ENCODE measurements around the gene SLIT3. TPM values are rescaled to one million over a fixed set of nuclear protein-coding genes. Genes with fewer than 3 reads are reported as not detected.

SLIT3 gene
- total and polyA plus RNA-seq, 2 donors (not counting 3 experiments of a cell fraction or from before 2014, with no cell fraction given): 0.90 to 1.0 TPM

DNA sequence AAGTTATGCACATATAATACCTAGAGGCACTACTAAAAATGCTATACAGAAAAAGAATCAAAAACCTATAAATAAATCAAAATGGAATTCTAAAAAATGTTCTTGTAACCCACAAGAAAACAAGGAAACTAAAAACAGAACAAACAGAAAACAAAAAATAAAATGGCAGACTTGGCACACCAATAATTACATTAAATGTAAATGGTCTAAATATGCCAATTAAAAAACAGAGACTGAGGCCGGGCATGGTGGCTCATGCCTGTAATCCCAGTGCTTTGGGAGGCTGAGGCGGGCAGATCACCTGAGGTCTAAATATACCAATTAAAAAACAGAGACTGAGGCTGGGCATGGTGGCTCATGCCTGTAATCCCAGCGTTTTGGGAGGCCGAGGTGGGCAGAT lies 142.2 kb downstream of the SLIT3 start:
- dilution Hi-C loops (cut with MboI; ENCODE audit: extremely low pct_ligation_motif_present, low sequenced_read_pairs): no loop called here
- DNase-seq (ENCODE audit: low read depth, low spot score): no peak

DNA sequence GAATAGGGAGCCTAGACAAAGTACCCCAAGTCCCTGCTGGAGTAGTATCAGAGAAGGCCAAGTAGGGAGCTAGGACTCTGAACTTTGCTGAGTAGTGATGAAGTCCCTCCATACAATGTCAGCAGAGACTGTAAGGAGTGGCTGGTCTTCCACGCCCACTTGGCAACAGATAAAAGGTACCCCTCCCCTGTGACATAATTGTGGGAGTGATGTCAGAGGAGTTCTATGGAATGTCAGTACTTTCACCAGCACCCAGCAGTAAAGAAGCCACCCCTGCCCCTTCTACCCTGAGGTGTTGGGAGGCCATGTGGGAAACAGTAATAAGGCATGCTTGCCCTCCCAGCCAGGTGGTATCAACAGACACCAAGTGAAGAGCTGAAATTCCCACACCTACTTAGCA lies 143.9 kb downstream of the SLIT3 start:
- TF ChIP-seq, protein P1, sequence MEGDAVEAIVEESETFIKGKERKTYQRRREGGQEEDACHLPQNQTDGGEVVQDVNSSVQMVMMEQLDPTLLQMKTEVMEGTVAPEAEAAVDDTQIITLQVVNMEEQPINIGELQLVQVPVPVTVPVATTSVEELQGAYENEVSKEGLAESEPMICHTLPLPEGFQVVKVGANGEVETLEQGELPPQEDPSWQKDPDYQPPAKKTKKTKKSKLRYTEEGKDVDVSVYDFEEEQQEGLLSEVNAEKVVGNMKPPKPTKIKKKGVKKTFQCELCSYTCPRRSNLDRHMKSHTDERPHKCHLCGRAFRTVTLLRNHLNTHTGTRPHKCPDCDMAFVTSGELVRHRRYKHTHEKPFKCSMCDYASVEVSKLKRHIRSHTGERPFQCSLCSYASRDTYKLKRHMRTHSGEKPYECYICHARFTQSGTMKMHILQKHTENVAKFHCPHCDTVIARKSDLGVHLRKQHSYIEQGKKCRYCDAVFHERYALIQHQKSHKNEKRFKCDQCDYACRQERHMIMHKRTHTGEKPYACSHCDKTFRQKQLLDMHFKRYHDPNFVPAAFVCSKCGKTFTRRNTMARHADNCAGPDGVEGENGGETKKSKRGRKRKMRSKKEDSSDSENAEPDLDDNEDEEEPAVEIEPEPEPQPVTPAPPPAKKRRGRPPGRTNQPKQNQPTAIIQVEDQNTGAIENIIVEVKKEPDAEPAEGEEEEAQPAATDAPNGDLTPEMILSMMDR (IDR thresholded peaks at IDR 0.05; ENCODE audit: extremely low read depth in 1 of 2, insufficient read depth in 1 of 2, low read depth in 1 of 2, low read length in 2 of 2): no peak
- no peak for TF ChIP-seq EZH2 (IDR thresholded peaks at IDR 0.05; ENCODE audit: borderline replicate concordance, low read depth, low read length, severe bottlenecking)
- no peak for TF ChIP-seq POLR2AphosphoS5 (IDR thresholded peaks at IDR 0.05; ENCODE audit: insufficient read depth, low read depth, low read length)
- TF ChIP-seq MYC (IDR thresholded peaks at IDR 0.05; ENCODE audit: low read depth, low read length): no peak
- no peak for TF ChIP-seq POLR2A (IDR thresholded peaks at IDR 0.05; ENCODE audit: low read depth, low read length)
- TF ChIP-seq, protein P2, sequence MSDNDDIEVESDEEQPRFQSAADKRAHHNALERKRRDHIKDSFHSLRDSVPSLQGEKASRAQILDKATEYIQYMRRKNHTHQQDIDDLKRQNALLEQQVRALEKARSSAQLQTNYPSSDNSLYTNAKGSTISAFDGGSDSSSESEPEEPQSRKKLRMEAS (IDR thresholded peaks at IDR 0.05; ENCODE audit: insufficient read depth, insufficient read length): no peak
- no peak for TF ChIP-seq JUN (IDR thresholded peaks at IDR 0.05; ENCODE audit: borderline replicate concordance, insufficient read depth, insufficient read length, low read depth)
- no peak for TF ChIP-seq GATA2 (IDR thresholded peaks at IDR 0.05; ENCODE audit: insufficient read depth, insufficient read length, low read depth, low read length)
- no peak for TF ChIP-seq FOS (IDR thresholded peaks at IDR 0.05; ENCODE audit: borderline replicate concordance, insufficient read depth, low read length)
- Histone ChIP-seq H3K36me3 (ENCODE audit: control insufficient read depth in 2 of 2, extremely low read depth in 1 of 2, insufficient read depth in 2 of 2, low read length in 2 of 2) (no peaks in the 10 kb centered on the region), H3K9me3 (replicated peaks; ENCODE audit: control insufficient read depth, insufficient read depth, low read length) (no peaks in the 10 kb centered on the region), H3K9me1 (replicated peaks; ENCODE audit: control insufficient read depth, extremely low read depth, insufficient read depth, low read length) (no peaks in the 10 kb centered on the region), H4K20me1 (replicated peaks; ENCODE audit: control insufficient read depth, extremely low read depth, insufficient read depth, low read length) (no peaks in the 10 kb centered on the region), H3K4me1 (ENCODE audit: control insufficient read depth, extremely low read depth, insufficient read depth, low read length) (peaks cover 15% of the 10 kb centered on the region), H3K27ac (ENCODE audit: insufficient read depth, low read depth, low read length) (no peak overlapping the region), H3K9ac (replicated peaks; ENCODE audit: extremely low read depth, insufficient read depth, low read length) (no peak overlapping the region), H2AFZ (ENCODE audit: low read depth, low read length) (no peak overlapping the region), H3K79me2 (ENCODE audit: control insufficient read depth, insufficient read depth, low read length) (no peaks in the 10 kb centered on the region), H3K4me3 (replicated peaks in 1 of 3; ENCODE audit: insufficient read depth in 1 of 3, low read depth in 1 of 3, low read length in 3 of 3) (no peak overlapping the region), H3K27me3 (ENCODE audit: control insufficient read depth in 2 of 2, insufficient read depth in 2 of 2, low read length in 2 of 2) (no peaks in the 10 kb centered on the region), H3K4me2 (ENCODE audit: insufficient read depth, low read length) (no peak overlapping the region)
- BruUV-seq (replicated peaks): no TSS peak
- ChIA-PET CTCF (no interaction called here), POLR2A (no interaction called here)
- FAIRE-seq: no peak
- intact Hi-C loops (cut with micrococcal nuclease): no loop called here
- dilution Hi-C loops (cut with MboI; ENCODE audit: extremely low pct_ligation_motif_present, low sequenced_read_pairs): no loop called here
- DNase-seq (ENCODE audit: low read depth, low spot score): no peak

More for the DNA sequence above, 142.2 kb downstream of the SLIT3 start:
- CTCF ChIA-PET: no interaction called here
- no peak overlapping the region for H3K4me2 ChIP-seq (ENCODE audit: insufficient read depth, low read length)
- no peak for TF ChIP-seq GATA2 (IDR thresholded peaks at IDR 0.05; ENCODE audit: insufficient read depth, insufficient read length, low read depth, low read length)
- TF ChIP-seq MYC (IDR thresholded peaks at IDR 0.05; ENCODE audit: low read depth, low read length): no peak
- TF ChIP-seq POLR2AphosphoS5 (IDR thresholded peaks at IDR 0.05; ENCODE audit: insufficient read depth, low read depth, low read length): no peak
- no peak for TF ChIP-seq POLR2A (IDR thresholded peaks at IDR 0.05; ENCODE audit: low read depth, low read length)
- no peak for TF ChIP-seq JUN (IDR thresholded peaks at IDR 0.05; ENCODE audit: borderline replicate concordance, insufficient read depth, insufficient read length, low read depth)
- TF ChIP-seq, protein P1 (IDR thresholded peaks at IDR 0.05; ENCODE audit: extremely low read depth in 1 of 2, insufficient read depth in 1 of 2, low read depth in 1 of 2, low read length in 2 of 2): no peak
- POLR2A ChIA-PET: no interaction called here
- H2AFZ ChIP-seq (ENCODE audit: low read depth, low read length): no peak overlapping the region
- no peaks in the 10 kb centered on the region for H4K20me1 ChIP-seq (replicated peaks; ENCODE audit: control insufficient read depth, extremely low read depth, insufficient read depth, low read length)
- H3K9me1 ChIP-seq (replicated peaks; ENCODE audit: control insufficient read depth, extremely low read depth, insufficient read depth, low read length): no peaks in the 10 kb centered on the region
- intact Hi-C loops (cut with micrococcal nuclease): no loop called here
- H3K9me3 ChIP-seq (replicated peaks; ENCODE audit: control insufficient read depth, insufficient read depth, low read length): no peaks in the 10 kb centered on the region
- no peaks in the 10 kb centered on the region for H3K79me2 ChIP-seq (ENCODE audit: control insufficient read depth, insufficient read depth, low read length)
- no peak overlapping the region for H3K27ac ChIP-seq (ENCODE audit: insufficient read depth, low read depth, low read length)
- H3K36me3 ChIP-seq (ENCODE audit: control insufficient read depth in 2 of 2, extremely low read depth in 1 of 2, insufficient read depth in 2 of 2, low read length in 2 of 2): no peaks in the 10 kb centered on the region
- no TSS peak for BruUV-seq (replicated peaks)
- H3K4me1 ChIP-seq (ENCODE audit: control insufficient read depth, extremely low read depth, insufficient read depth, low read length): peaks cover 24% of the 10 kb centered on the region
- no peak overlapping the region for H3K4me3 ChIP-seq (replicated peaks in 1 of 3; ENCODE audit: insufficient read depth in 1 of 3, low read depth in 1 of 3, low read length in 3 of 3)
- no peak overlapping the region for H3K9ac ChIP-seq (replicated peaks; ENCODE audit: extremely low read depth, insufficient read depth, low read length)
- no peak for FAIRE-seq
- H3K27me3 ChIP-seq (ENCODE audit: control insufficient read depth in 2 of 2, insufficient read depth in 2 of 2, low read length in 2 of 2): no peaks in the 10 kb centered on the region
